Activated CD4-positive, alpha-beta T cell treated with anti-CD3 and anti-CD28 coated beads for 24 hours (primary cell): ENCODE data around the gene SYTL2.
"Not testable (repeated sequence)": the region's sequence is repeated elsewhere in the genome, so short reads cannot be mapped to it uniquely, and the experiment has no call there.

Experiments
- DNase-seq, 2 donors: peaks; one replicate each; pipeline ENCODE4 v3.0.0-alpha.2; 2020; ENCODE audit warnings: low read depth in 2 of 2

SYTL2 gene

GRCh38 chr11:85682330-85683305 lies 128.3 kb downstream of the SYTL2 start:
- peak; percentile 46 to 54 for DNase-seq

GRCh38 chr11:85680897-85681296 lies 130.0 kb downstream of the SYTL2 start:
- no peak for DNase-seq

- no peak for DNase-seq
Observed at GRCh38 chr11:85679576-85679975, 131.4 kb downstream of the SYTL2 start.

GRCh38 chr11:85673393-85673792 lies 137.5 kb downstream of the SYTL2 start:
- no peak for DNase-seq

- no peak for DNase-seq
Observed at GRCh38 chr11:85672105-85672902, 138.6 kb downstream of the SYTL2 start.

- DNase-seq = not testable (repeated sequence)
Observed at GRCh38 chr11:85670949-85671663, 139.8 kb downstream of the SYTL2 start.

- no peak for DNase-seq
Observed at GRCh38 chr11:85668157-85668556, 142.8 kb downstream of the SYTL2 start.

- DNase-seq = no peak
Observed at GRCh38 chr11:85666687-85667086, 144.3 kb downstream of the SYTL2 start.

GRCh38 chr11:85665733-85666132 lies 145.2 kb downstream of the SYTL2 start:
- DNase-seq = no peak

GRCh38 chr11:85664615-85665481 lies 146.1 kb downstream of the SYTL2 start, which contains the start of gene CREBZF:
Gene CREBZF (minus strand): TSS chr11:85665129. CDS start chr11:85664875, 254 bp downstream.
- peak; percentile 93 to 95 for DNase-seq

- peak; percentile 74 to 76 for DNase-seq
Observed at GRCh38 chr11:85663753-85664614, 147.0 kb downstream of the SYTL2 start.

GRCh38 chr11:85663080-85663752 lies 147.7 kb downstream of the SYTL2 start:
- DNase-seq = no peak

GRCh38 chr11:85661972-85662664 lies 148.8 kb downstream of the SYTL2 start:
- DNase-seq = no peak

GRCh38 chr11:85658180-85658579 lies 152.8 kb downstream of the SYTL2 start:
- DNase-seq = no peak

- no peak for DNase-seq
Observed at GRCh38 chr11:85656777-85657176, 154.2 kb downstream of the SYTL2 start.

GRCh38 chr11:85654343-85654742 lies 156.6 kb downstream of the SYTL2 start:
- not testable (repeated sequence) for DNase-seq

- DNase-seq = no peak
Observed at GRCh38 chr11:85652786-85653447, 158.0 kb downstream of the SYTL2 start.

- DNase-seq = no peak
Observed at GRCh38 chr11:85651118-85651517, 159.8 kb downstream of the SYTL2 start.
